ENCODE results near the gene CCDC88B.

DNA sequence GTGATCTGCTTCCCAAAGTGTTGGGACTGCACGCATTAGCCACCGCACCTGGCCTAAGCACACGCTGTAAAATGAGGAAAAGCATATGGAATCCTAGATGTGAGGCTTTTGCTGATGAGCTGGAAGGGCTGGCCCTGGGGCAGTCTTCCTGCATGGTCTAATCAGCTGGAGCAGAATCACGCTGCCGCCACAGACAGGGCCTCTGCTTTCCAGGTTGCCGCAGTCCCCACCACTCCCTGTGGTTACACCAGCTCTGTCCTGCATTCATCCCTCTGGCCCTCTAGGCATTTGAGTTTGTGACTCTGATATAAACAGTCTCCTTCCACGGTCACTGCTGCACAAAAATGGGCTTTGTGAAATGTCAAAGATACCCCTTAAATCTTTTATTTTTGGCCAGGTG is 36.1 kb downstream of the CCDC88B start:
- no peak for TF ChIP-seq TAF1 (IDR thresholded peaks at IDR 0.05; ENCODE audit: borderline replicate concordance, insufficient read depth, low read length)
- no peak for TF ChIP-seq POLR2AphosphoS5 (IDR thresholded peaks at IDR 0.05; ENCODE audit: low read depth, low read length)
- TF ChIP-seq, protein P1, sequence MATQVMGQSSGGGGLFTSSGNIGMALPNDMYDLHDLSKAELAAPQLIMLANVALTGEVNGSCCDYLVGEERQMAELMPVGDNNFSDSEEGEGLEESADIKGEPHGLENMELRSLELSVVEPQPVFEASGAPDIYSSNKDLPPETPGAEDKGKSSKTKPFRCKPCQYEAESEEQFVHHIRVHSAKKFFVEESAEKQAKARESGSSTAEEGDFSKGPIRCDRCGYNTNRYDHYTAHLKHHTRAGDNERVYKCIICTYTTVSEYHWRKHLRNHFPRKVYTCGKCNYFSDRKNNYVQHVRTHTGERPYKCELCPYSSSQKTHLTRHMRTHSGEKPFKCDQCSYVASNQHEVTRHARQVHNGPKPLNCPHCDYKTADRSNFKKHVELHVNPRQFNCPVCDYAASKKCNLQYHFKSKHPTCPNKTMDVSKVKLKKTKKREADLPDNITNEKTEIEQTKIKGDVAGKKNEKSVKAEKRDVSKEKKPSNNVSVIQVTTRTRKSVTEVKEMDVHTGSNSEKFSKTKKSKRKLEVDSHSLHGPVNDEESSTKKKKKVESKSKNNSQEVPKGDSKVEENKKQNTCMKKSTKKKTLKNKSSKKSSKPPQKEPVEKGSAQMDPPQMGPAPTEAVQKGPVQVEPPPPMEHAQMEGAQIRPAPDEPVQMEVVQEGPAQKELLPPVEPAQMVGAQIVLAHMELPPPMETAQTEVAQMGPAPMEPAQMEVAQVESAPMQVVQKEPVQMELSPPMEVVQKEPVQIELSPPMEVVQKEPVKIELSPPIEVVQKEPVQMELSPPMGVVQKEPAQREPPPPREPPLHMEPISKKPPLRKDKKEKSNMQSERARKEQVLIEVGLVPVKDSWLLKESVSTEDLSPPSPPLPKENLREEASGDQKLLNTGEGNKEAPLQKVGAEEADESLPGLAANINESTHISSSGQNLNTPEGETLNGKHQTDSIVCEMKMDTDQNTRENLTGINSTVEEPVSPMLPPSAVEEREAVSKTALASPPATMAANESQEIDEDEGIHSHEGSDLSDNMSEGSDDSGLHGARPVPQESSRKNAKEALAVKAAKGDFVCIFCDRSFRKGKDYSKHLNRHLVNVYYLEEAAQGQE (IDR thresholded peaks at IDR 0.05; ENCODE audit: insufficient read depth in 1 of 2, low read depth in 2 of 2, low read length in 2 of 2), result no peak

Data from PFSK-1 (cell line).